Mesenchymal stem cell (in vitro differentiated cells and primary cell): ENCODE data around the gene TBC1D2.

Experiments used
- DNase-seq: peaks from one replicate; pipeline ENCODE4 v3.0.0-alpha.2; 2013
- H2AFZ ChIP-seq: one replicate; pipeline ENCODE4 v1.6.1; 2013; ENCODE audit warnings: low read depth, mild to moderate bottlenecking, control low read depth, inconsistent platforms, low read length, moderate library complexity
- H2AK5ac ChIP-seq: 2 replicates; pipeline ENCODE4 v1.6.1; 2013; ENCODE audit warnings: low read length, moderate library complexity, mild to moderate bottlenecking, inconsistent platforms; ENCODE audit not compliant: severe bottlenecking
- H2BK120ac ChIP-seq: one replicate; pipeline ENCODE4 v1.6.1; 2013; ENCODE audit warnings: low read depth, mild to moderate bottlenecking, inconsistent platforms, low read length, moderate library complexity
- H2BK12ac ChIP-seq, 2 experiments: one replicate each; pipeline ENCODE4 v1.6.1; 2013; ENCODE audit warnings: inconsistent platforms in 2 of 2, low read length in 2 of 2, mild to moderate bottlenecking in 2 of 2, moderate library complexity in 2 of 2, control low read depth in 1 of 2
- H2BK15ac ChIP-seq: one replicate; pipeline ENCODE4 v1.6.1; 2013; ENCODE audit warnings: mild to moderate bottlenecking, low read depth, inconsistent platforms; ENCODE audit not compliant: poor library complexity, severe bottlenecking
- H2BK5ac ChIP-seq: 2 replicates; pipeline ENCODE4 v1.6.1; 2013; ENCODE audit warnings: low read depth, mild to moderate bottlenecking, low read length, control low read depth, inconsistent platforms; ENCODE audit not compliant: poor library complexity, severe bottlenecking
- H3K14ac ChIP-seq, 2 experiments: one replicate each; pipeline ENCODE4 v1.6.1; 2013; ENCODE audit warnings: inconsistent platforms in 2 of 2, low read length in 2 of 2, control low read depth in 1 of 2, mild to moderate bottlenecking in 1 of 2, moderate library complexity in 1 of 2
- H3K18ac ChIP-seq, 2 experiments: one replicate each; pipeline ENCODE4 v1.6.1; 2013; ENCODE audit warnings: inconsistent platforms in 2 of 2, low read length in 2 of 2, control low read depth in 1 of 2, low read depth in 1 of 2, mild to moderate bottlenecking in 1 of 2
- H3K23ac ChIP-seq, 2 experiments: one replicate each; pipeline ENCODE4 v1.6.1; 2013; ENCODE audit warnings: inconsistent platforms in 2 of 2, low read length in 2 of 2, mild to moderate bottlenecking in 2 of 2, moderate library complexity in 2 of 2, control low read depth in 1 of 2
- H3K27ac ChIP-seq: 2 replicates; pipeline ENCODE4 v1.5.1; 2013; ENCODE audit warnings: mild to moderate bottlenecking, moderate library complexity, low read length, control low read depth, inconsistent platforms; ENCODE audit not compliant: poor library complexity, severe bottlenecking
- H3K27me3 ChIP-seq, 2 experiments: 2 replicates each; pipeline versions ENCODE4 v1.6.1 to v1.7.0; 2013; ENCODE audit warnings: low read length in 2 of 2, mild to moderate bottlenecking in 2 of 2, moderate library complexity in 2 of 2, control low read depth in 1 of 2, inconsistent platforms in 1 of 2; ENCODE audit not compliant: control insufficient read depth in 1 of 2, insufficient read depth in 1 of 2
- H3K36me3 ChIP-seq, 2 experiments: 2 replicates each; pipeline versions ENCODE4 v1.6.1 to v1.7.0; 2013; ENCODE audit warnings: low read length in 2 of 2, control low read depth in 1 of 2, inconsistent platforms in 1 of 2, low read depth in 1 of 2, mild to moderate bottlenecking in 1 of 2; ENCODE audit not compliant: insufficient read depth in 2 of 2, control insufficient read depth in 1 of 2
- H3K4ac ChIP-seq, 2 experiments: one replicate each; pipeline ENCODE4 v1.6.1; 2013; ENCODE audit warnings: inconsistent platforms in 2 of 2, low read length in 2 of 2, mild to moderate bottlenecking in 2 of 2, moderate library complexity in 2 of 2, control low read depth in 1 of 2, low read depth in 1 of 2
- H3K4me1 ChIP-seq: 2 replicates; pipeline ENCODE4 v1.6.1; 2013; ENCODE audit warnings: low read depth, low read length, control low read depth; ENCODE audit not compliant: control insufficient read depth, insufficient read depth
- H3K4me2 ChIP-seq: 2 replicates; pipeline ENCODE4 v1.6.1; 2013; ENCODE audit warnings: low read length, mild to moderate bottlenecking, inconsistent platforms; ENCODE audit not compliant: poor library complexity, severe bottlenecking
- H3K4me3 ChIP-seq, 2 experiments: 2 replicates each; pipeline versions ENCODE4 v1.5.1 to v1.7.0; 2013; ENCODE audit warnings: low read length in 2 of 2, mild to moderate bottlenecking in 2 of 2, control low read depth in 1 of 2, low read depth in 1 of 2; ENCODE audit not compliant: insufficient read depth in 1 of 2
- H3K79me1 ChIP-seq: replicated peaks from 2 replicates; pipeline ENCODE4 v1.6.1; 2013; ENCODE audit warnings: mild to moderate bottlenecking, control low read depth, low read length, inconsistent platforms; ENCODE audit not compliant: poor library complexity, severe bottlenecking
- H3K9ac ChIP-seq: 2 replicates; pipeline ENCODE4 v1.7.0; 2013; ENCODE audit warnings: mild to moderate bottlenecking, low read length, moderate library complexity
- H3K9me3 ChIP-seq: 2 replicates; pipeline ENCODE4 v1.7.0; 2013; ENCODE audit warnings: mild to moderate bottlenecking, low read length; ENCODE audit not compliant: control insufficient read depth
- H4K8ac ChIP-seq: one replicate; pipeline ENCODE4 v1.6.1; 2013; ENCODE audit warnings: inconsistent platforms, mild to moderate bottlenecking, low read length, moderate library complexity
- H4K91ac ChIP-seq: one replicate; pipeline ENCODE4 v1.6.1; 2013; ENCODE audit warnings: mild to moderate bottlenecking, low read length, inconsistent platforms
- WGBS: methylation state at CpG from one replicate; pipeline ENCODE4 v1.1.7; 2013; ENCODE audit warnings: mixed read lengths; 5-methylcytosine and 5-hydroxymethylcytosine counted together

The TBC1D2 gene

GRCh38 chr9:98281281-98281680 lies 25.8 kb upstream of the TBC1D2 start:
- no peak for DNase-seq
- Histone ChIP-seq H3K23ac (no peak overlapping the region), H2BK5ac (no peak overlapping the region), H3K36me3 (no peaks in the 10 kb centered on the region), H2BK15ac (no peak overlapping the region), H3K4ac (no peak overlapping the region), H4K8ac (no peak overlapping the region), H3K4me2 (no peak overlapping the region), H2AFZ (no peak overlapping the region), H4K91ac (no peak overlapping the region), H3K9ac (no peak overlapping the region), H3K9me3 (no peaks in the 10 kb centered on the region), H3K79me1 (no peaks in the 10 kb centered on the region), H2AK5ac (no peak overlapping the region), H3K4me3 (no peak overlapping the region), H3K4me1 (peaks cover 1% of the 10 kb centered on the region), H2BK120ac (no peak overlapping the region), H2BK12ac (no peak overlapping the region), H3K27ac (no peak overlapping the region), H3K27me3 (peaks cover 59 to 81% of the 10 kb centered on the region in 2 experiments), H3K14ac (no peak overlapping the region), H3K18ac (no peak overlapping the region)
- WGBS, result 100% methylated on average over 1 of the region's 1 CpG

GRCh38 chr9:98280574-98280973 lies 25.1 kb upstream of the TBC1D2 start:
- Histone ChIP-seq H2BK5ac (no peak overlapping the region), H3K14ac (no peak overlapping the region), H3K4me1 (peaks cover 1% of the 10 kb centered on the region), H3K9ac (no peak overlapping the region), H2BK120ac (no peak overlapping the region), H3K36me3 (no peaks in the 10 kb centered on the region), H3K4me3 (no peak overlapping the region), H2BK15ac (no peak overlapping the region), H2BK12ac (no peak overlapping the region), H3K79me1 (no peaks in the 10 kb centered on the region), H3K27me3 (peaks cover 60 to 79% of the 10 kb centered on the region in 2 experiments), H3K23ac (no peak overlapping the region), H2AK5ac (no peak overlapping the region), H3K4me2 (no peak overlapping the region), H3K9me3 (no peaks in the 10 kb centered on the region), H3K27ac (no peak overlapping the region), H4K8ac (no peak overlapping the region), H4K91ac (no peak overlapping the region), H3K18ac (no peak overlapping the region), H3K4ac (no peak overlapping the region), H2AFZ (no peak overlapping the region)
- WGBS, result 14% methylated on average over 6 of the region's 6 CpGs
- DNase-seq, result no peak

DNA sequence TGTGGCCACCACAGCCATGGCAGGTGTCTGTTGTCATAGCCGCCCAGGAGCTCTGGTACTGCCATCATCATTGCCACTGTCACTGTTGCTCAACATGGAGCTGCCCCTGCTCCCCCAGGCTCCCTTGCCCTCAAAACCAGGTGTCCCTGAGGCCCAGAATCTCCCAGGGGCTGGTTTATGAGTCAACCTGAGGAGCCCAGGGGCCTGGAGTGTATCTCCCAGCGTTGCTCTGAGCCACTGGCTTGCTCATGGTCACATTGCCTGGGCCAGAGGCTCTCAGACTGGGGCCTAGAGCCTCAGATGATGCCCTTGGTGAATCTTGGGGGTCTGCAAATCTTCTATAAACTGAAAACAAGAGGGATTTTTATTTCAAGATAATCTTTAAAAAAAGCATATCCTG lies 24.7 kb upstream of the TBC1D2 start:
- 79% methylated on average over 2 of the region's 2 CpGs for WGBS
- DNase-seq, result no peak
- H3K14ac ChIP-seq, result no peak overlapping the region

GRCh38 chr9:98276907-98277469 lies 21.5 kb upstream of the TBC1D2 start:
- WGBS, result 89% methylated on average over 8 of the region's 10 CpGs
- no peak overlapping the region for H3K4me2 ChIP-seq

More for the DNA sequence above, 24.7 kb upstream of the TBC1D2 start:
- Histone ChIP-seq H3K27ac (no peak overlapping the region), H3K9me3 (no peaks in the 10 kb centered on the region), H3K4ac (no peak overlapping the region), H2BK5ac (no peak overlapping the region), H2BK12ac (no peak overlapping the region), H4K8ac (no peak overlapping the region), H2BK15ac (no peak overlapping the region), H3K18ac (no peak overlapping the region), H3K79me1 (no peaks in the 10 kb centered on the region), H4K91ac (no peak overlapping the region), H3K36me3 (no peaks in the 10 kb centered on the region), H3K27me3 (peaks cover 60 to 75% of the 10 kb centered on the region in 2 experiments), H2AK5ac (no peak overlapping the region), H2AFZ (no peak overlapping the region), H2BK120ac (no peak overlapping the region), H3K23ac (no peak overlapping the region), H3K4me2 (no peak overlapping the region), H3K4me1 (peaks cover 1% of the 10 kb centered on the region), H3K9ac (no peak overlapping the region), H3K4me3 (no peak overlapping the region)

More at GRCh38 chr9:98276907-98277469, 21.5 kb upstream of the TBC1D2 start:
- Histone ChIP-seq H2AK5ac (no peak overlapping the region), H4K91ac (no peak overlapping the region), H3K36me3 (no peaks in the 10 kb centered on the region), H3K9ac (no peak overlapping the region), H2BK5ac (no peak overlapping the region), H3K23ac (no peak overlapping the region), H3K18ac (no peak overlapping the region), H2BK12ac (no peak overlapping the region), H2BK120ac (no peak overlapping the region), H2BK15ac (no peak overlapping the region), H3K79me1 (no peaks in the 10 kb centered on the region), H3K4ac (no peak overlapping the region), H3K4me1 (peaks cover 1% of the 10 kb centered on the region), H3K27me3 (peaks cover 58 to 64% of the 10 kb centered on the region in 2 experiments), H3K27ac (no peak overlapping the region), H3K4me3 (no peak overlapping the region), H3K9me3 (no peaks in the 10 kb centered on the region), H4K8ac (no peak overlapping the region), H3K14ac (no peak overlapping the region), H2AFZ (no peak overlapping the region)
- no peak for DNase-seq
